ENCODE measurements around the gene GRK5.

DNA sequence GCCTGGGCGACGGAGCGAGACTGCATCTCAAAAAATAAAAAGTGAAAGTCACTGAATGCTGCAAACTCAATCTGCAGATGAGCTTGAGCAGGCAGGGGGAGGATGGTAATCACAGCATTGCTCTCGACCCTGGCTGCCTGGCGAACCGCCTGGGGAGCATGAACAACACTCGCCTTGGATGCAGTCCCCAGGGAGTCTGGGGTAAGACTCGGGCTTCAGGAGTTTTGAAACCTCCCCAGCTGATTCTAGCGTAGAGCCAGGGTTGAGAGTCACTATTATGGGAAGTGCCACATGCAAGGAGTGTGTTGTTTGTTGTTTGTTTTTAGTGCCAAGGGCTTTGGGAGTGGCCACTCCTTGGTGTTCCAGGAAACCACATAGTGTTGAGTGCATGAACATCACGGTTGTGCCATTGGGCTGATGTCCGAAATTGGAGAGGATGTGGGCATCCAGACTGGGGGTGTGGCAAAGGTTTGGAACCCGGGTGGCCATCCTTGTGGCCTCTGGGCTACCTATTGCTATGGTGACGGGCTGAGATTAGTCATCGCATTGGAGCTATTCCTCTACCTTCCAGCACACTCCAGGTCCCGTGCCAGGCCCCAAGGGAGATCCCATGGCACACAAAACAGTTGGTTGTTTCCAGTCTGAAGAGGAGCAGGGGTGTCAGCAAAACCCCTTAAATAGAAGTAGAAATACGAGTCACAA lies 242.5 kb downstream of the GRK5 start:
- TF ChIP-seq, protein P1, sequence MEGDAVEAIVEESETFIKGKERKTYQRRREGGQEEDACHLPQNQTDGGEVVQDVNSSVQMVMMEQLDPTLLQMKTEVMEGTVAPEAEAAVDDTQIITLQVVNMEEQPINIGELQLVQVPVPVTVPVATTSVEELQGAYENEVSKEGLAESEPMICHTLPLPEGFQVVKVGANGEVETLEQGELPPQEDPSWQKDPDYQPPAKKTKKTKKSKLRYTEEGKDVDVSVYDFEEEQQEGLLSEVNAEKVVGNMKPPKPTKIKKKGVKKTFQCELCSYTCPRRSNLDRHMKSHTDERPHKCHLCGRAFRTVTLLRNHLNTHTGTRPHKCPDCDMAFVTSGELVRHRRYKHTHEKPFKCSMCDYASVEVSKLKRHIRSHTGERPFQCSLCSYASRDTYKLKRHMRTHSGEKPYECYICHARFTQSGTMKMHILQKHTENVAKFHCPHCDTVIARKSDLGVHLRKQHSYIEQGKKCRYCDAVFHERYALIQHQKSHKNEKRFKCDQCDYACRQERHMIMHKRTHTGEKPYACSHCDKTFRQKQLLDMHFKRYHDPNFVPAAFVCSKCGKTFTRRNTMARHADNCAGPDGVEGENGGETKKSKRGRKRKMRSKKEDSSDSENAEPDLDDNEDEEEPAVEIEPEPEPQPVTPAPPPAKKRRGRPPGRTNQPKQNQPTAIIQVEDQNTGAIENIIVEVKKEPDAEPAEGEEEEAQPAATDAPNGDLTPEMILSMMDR (IDR thresholded peaks at IDR 0.05; ENCODE audit: poor library complexity, severe bottlenecking), result no peak
- TF ChIP-seq EP300 (conservative IDR thresholded peaks at IDR 0.05; ENCODE audit: poor library complexity, severe bottlenecking), result no peak
